Stimulated activated CD8-positive, alpha-beta memory T cell treated with anti-CD3 and anti-CD28 coated beads, Interleukin-12 subunit alpha, Interleukin-12 subunit beta, amount 100 ng/mL, for 1 hour (primary cell): ENCODE results near the gene TNRC6B.
"Not testable (repeated sequence)": the region's sequence is repeated elsewhere in the genome, so short reads cannot be mapped to it uniquely, and the experiment has no call there.

Experiments
- DNase-seq: peaks from one replicate; pipeline ENCODE4 v3.0.0-alpha.2; 2020; ENCODE audit warnings: low read depth

TNRC6B gene

GRCh38 chr22:40177738-40178416 is at the start of gene TNRC6B:
TNRC6B (plus strand) TSS chr22:40177925; CDS start chr22:40178136, 211 bp downstream.
- peak; percentile 54 for DNase-seq

- no peak for DNase-seq
These were observed 48.7 kb upstream of the TNRC6B start for GRCh38 chr22:40128989-40129388.

GRCh38 chr22:40137132-40137531 is 40.6 kb upstream of the TNRC6B start:
- DNase-seq: no peak

GRCh38 chr22:40138866-40139265 is 38.9 kb upstream of the TNRC6B start:
- no peak for DNase-seq

DNA sequence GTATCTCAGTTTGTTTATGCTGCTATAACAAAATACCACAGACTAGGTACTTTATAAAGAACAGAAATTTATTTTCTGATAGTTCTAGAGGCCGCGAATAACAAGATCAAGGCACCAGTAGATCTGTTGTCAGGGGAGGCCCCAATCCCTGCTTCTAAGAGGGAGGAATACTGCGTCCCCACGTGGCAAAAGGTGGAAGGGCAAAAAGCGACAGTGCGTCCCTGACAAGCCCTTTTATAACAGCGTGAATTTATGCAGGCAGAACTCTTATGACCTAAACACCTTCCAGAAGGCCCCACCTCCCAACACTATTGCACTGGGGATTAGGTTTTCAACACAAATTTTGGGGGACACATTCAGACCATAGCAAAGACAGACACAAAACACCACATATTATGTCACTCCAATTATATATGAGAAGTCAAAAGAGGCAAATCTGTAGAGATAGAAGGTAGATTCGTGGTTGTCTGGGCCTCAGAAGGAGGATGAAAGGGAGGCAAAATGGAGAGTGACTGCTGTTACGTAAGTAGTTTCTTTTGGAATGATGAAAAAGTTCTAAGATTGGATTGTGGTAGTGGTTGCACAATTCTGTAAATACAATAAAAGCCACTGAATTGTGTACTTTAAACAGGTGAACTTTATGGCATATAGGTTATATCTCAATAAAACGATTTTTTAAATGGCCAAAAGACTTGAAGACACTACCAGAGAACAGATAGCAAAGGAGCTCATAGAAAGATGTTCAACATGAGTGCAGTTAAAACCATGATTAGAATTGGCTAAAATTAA is 30.1 kb upstream of the TNRC6B start:
- DNase-seq: no peak

DNA sequence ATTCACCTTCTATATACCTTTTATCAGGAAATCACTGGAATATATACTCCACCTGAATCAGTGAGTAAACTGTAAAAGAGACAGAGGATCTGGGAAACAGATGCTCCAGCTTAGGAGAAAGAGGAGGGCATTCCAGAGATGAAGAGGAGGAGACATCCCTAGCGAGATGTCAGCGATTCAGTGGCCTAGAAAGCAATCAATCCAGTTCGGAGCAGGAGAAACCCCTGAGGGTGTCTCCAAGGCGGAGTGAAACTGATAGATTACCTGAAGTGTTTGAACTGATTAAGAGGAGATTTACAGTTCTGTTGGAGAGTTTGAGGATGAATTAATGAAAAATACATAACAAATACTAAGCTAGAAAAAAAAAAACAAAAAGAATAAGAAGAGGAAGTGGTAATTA is 24.5 kb upstream of the TNRC6B start:
- DNase-seq: no peak

- DNase-seq: no peak
These were observed 24.0 kb upstream of the TNRC6B start for GRCh38 chr22:40153705-40154104.

DNA sequence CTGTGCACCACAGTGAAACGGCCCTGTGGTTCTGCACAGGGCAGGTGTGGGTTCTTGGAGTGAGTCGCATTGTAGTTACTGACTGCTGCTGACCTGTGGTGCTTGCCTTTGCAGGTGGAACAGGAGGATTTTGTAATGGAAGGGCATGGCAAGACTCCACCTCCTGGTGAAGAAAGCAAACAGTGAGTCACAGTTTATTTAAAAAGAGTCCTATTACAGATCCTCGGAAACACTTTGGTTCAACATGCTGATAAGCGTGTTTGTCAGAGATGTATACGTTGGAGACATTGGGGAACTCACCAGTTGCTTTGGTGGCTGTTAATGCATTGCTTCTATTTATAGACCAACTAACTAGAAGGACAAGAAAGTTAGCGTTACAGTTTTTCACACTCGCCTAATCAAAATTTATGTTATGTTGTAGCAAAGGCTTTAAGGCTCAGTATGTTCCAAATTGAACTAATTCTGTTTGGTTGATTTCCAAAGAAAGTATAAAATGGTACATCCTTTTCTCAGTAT is 21.7 kb upstream of the TNRC6B start:
- DNase-seq: no peak

DNA sequence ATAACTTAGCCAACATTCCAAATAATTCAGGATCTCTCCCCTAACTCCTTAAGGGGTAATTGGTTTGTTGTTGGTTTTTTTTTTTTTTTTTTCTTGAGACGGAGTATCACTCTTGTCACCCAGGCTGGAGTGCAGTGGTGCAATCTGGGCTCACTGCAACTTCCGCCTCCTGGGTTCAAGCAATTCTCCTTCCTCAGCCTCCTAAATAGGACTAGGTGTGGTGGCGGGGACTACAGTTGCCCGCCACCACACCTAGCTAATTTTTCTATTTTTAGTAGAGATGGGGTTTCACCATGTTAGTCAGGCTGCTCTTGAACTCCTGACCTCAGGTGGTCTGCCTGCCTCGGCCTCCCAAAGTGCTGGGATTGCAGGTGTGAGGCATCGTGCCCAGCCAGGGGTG is 21.0 kb upstream of the TNRC6B start:
- not testable (repeated sequence) for DNase-seq

- no peak for DNase-seq
These were observed 20.3 kb upstream of the TNRC6B start for GRCh38 chr22:40157330-40157945.

DNA sequence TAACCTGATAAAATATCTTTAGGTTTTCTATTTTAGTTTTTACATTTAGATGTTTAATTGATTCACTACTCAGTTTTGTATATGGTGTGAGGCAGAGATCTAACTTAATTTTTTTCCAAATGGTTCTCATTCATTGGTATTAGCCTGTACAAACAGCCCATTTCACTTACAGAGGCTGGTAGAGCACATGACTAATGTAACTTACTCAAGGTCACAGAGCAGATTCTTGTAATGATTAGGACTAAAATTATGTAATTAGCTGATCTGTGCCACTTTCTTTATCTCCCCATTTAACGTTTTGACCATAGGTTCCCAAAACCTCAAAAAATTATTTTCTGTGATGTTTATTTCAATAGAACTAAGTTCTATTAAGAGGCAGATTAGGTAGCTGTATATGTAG is 16.5 kb upstream of the TNRC6B start:
- DNase-seq: no peak

DNA sequence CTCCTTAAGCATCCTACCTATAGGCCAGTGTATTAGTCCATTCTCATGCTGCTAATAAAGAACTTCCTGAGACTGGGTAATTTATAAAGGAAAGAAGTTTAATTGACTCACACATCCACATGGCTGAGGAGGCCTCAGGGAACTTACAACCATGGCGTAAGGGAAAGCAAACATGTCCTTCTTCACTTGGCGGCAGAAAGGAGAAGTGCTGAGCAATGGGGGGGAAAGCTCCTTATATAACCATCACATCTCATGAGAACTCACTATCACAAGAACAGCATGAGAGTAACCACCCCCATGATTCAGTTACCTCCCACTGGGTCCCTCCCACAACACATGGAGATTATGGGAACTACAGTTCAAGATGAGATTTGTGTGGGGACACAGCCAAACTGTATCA is 12.2 kb upstream of the TNRC6B start:
- not testable (repeated sequence) for DNase-seq

GRCh38 chr22:40175611-40176244 is 2.0 kb upstream of the TNRC6B start:
- DNase-seq: no peak

- DNase-seq: peak; percentile 45
These were observed 596 bp upstream of the TNRC6B start for GRCh38 chr22:40176921-40177737.

DNA sequence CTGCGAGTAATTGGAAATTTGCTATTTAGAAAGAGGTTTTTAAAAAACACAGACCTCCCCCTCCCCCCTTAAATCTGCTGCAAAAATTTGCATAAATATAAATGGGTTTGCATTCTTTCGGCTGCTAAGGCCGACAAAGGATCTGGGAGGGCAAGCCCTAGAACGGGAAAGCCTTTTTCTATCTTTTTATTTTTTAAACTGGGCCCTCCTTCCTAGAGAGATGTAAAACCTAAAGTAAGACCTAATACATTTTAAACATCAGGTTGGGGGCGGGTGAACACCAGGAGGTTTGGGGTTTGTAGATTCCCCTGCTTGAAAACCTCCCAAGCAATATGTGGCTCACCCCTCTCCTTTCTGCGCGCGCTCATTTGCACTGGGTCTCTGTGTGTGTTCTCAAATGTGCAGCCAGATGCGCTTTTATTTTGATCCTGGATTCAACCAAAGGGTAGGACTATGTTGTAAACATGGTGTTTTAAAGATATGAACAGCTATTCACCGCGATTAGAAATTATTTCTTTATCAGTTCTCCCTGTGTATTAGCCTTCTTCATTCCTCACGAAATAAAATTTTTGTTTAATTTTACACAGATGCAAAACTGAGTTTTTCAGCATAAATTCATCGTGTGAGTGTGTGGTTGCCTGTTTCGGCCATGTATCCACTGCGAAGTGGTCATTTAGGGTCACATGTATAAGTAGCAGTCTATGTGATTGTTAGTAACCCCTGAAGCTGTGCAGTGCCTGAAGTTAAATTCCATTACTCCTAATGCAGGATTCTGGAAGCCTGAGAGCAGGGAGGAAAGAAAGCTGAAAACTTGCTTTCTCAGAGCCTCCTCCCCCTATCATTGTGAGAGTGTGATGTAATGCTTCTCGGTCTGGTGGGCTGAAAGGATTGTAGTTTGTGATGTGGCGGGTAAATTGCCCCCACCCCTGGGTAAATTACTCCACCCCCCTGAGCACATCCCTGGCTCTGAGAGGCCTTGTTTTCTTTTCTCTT is 988 bp downstream of the TNRC6B start:
- no peak for DNase-seq

GRCh38 chr22:40179526-40179925 is 1.8 kb downstream of the TNRC6B start:
- no peak for DNase-seq

DNA sequence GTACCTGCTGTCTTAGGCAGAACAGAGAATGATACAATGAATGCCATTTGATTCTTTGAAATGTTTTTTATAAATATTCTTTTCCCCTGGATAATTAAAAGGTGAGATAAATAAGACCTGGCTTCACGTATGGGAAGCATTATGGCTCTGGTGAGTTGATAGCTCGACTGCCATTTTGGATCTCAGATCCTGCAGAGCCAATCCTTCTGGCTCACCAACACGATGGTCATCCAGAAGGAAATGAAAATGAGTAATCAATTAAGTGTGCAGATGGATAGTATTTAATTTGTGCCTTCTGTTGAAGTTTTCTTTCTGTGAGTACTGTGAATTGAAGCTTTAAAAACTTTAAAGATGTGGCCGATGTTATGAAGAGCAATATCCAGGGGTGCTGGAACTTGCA is 2.7 kb downstream of the TNRC6B start:
- no peak for DNase-seq

- DNase-seq: no peak
These were observed 3.6 kb downstream of the TNRC6B start for GRCh38 chr22:40181323-40181722.

- no peak for DNase-seq
These were observed 4.6 kb downstream of the TNRC6B start for GRCh38 chr22:40182231-40182835.

DNA sequence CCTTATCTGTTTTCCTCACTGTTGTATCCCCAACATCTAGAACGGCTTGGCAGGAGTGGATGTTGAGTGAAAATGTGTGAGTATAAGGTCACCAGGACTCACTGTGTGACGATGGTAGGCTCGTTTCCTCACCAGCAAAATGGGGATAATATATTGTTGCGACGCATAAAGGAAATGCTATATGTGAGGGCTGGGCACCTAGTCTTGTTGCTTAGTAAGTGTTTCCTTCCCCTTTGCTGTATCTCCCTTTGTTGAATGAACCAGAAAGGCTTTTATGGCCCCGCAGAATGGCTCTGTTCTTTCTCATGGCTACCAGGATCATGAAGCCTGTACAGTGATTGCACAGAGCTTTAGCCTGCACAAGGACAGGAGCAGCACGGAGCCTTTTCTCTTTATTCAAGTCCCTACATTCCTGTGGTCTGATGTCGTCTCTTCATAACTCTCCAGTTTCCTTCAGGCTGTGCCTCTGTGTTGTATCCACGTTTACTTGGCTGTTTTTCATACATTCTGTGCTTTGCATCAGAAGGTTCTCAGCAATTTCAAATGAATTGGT is 5.4 kb downstream of the TNRC6B start:
- DNase-seq: no peak
